ENCODE measurements around the gene OR51E2. TPM values are rescaled to one million over a fixed set of nuclear protein-coding genes. Genes with fewer than 3 reads are reported as not detected.

The OR51E2 gene
- total RNA-seq, 1 experiment from 2014 or later: not detected

DNA sequence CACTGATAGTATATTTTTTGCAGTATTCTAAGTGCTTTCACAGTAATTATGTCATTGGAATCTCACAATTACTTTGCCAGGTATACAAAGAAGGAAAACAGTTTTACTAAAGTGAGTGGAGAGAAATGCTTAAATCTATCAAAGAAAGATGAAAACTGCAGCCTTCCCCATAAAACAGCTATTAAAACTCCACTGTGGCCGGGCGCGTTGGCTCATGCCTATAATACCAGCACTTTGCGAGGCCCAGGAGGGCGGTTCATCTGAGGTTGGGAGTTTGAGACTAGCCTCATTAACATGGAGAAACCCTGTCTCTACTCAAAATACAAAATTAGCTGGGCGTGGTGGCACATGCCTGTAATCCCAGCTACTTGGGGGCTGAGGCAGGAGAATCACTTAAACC, 34.8 kb downstream of the OR51E2 start:
- Histone ChIP-seq H3K4me2 (ENCODE audit: insufficient read depth, insufficient read length, low read length) (no peak overlapping the region), H3K27me3 (ENCODE audit: insufficient read depth, low read length) (no peaks in the 10 kb centered on the region), H3K4me1 (ENCODE audit: insufficient read depth, low read length) (no peaks in the 10 kb centered on the region), H2BK5ac (ENCODE audit: insufficient read length, low read length) (no peak overlapping the region), H2AK5ac (ENCODE audit: insufficient read length, low read length) (no peak overlapping the region), H2AFZ (ENCODE audit: low read length) (no peak overlapping the region), H3K4ac (ENCODE audit: low read depth, low read length) (no peak overlapping the region), H4K8ac (replicated peaks; ENCODE audit: insufficient read length, low read depth, low read length) (no peak overlapping the region), H3K9ac (ENCODE audit: extremely low read depth, insufficient read length, low read length) (no peak overlapping the region), H3K56ac (ENCODE audit: insufficient read length, low read depth, low read length) (no peak overlapping the region), H4K91ac (ENCODE audit: insufficient read length, low read depth, low read length) (no peak overlapping the region), H3T11ph (ENCODE audit: low read length) (no peak overlapping the region), H3K27ac (ENCODE audit: insufficient read length, low read depth, low read length) (no peak overlapping the region), H3K18ac (ENCODE audit: insufficient read length, low read depth, low read length) (no peak overlapping the region), H2BK15ac (ENCODE audit: low read depth, low read length) (no peak overlapping the region), H4K5ac (ENCODE audit: insufficient read length, low read depth, low read length) (no peak overlapping the region), H3K23ac (ENCODE audit: insufficient read length, low read depth, low read length) (no peak overlapping the region), H3K14ac (ENCODE audit: insufficient read depth, low read length) (no peak overlapping the region), H3K9me3 (ENCODE audit: control insufficient read depth, low read depth, low read length) (no peaks in the 10 kb centered on the region), H4K20me1 (ENCODE audit: control insufficient read depth, insufficient read depth, insufficient read length) (no peaks in the 10 kb centered on the region), H3K79me2 (ENCODE audit: insufficient read depth, low read length) (no peaks in the 10 kb centered on the region), H2BK120ac (ENCODE audit: low read depth, low read length, poor library complexity, severe bottlenecking) (no peak overlapping the region), H3K23me2 (ENCODE audit: insufficient read length, low read depth, low read length, poor library complexity, severe bottlenecking) (no peaks in the 10 kb centered on the region), H2BK20ac (ENCODE audit: low read depth, low read length, poor library complexity, severe bottlenecking) (no peak overlapping the region), H3K79me1 (ENCODE audit: insufficient read depth, low read depth, low read length, poor library complexity, severe bottlenecking) (no peaks in the 10 kb centered on the region), H2BK12ac (ENCODE audit: insufficient read length, low read depth, low read length) (no peak overlapping the region)
- Mint-ChIP-seq H3K4me3 (no peak overlapping the region), H3K36me3 (ENCODE audit: insufficient read depth in 1 of 3, low read depth in 3 of 3) (no peaks in the 10 kb centered on the region), H3K9me3 (no peaks in the 10 kb centered on the region), H3K4me1 (peaks cover 0 to 3% of the 10 kb centered on the region in 2 experiments; a peak in 1 of 4 replicates), H3K27me3 (ENCODE audit: low read depth) (no peaks in the 10 kb centered on the region; the same call in 1 of the 2 replicates), H3K27ac (no peak overlapping the region; a peak in 1 of 7 replicates)
- TF ChIP-seq, protein P1, sequence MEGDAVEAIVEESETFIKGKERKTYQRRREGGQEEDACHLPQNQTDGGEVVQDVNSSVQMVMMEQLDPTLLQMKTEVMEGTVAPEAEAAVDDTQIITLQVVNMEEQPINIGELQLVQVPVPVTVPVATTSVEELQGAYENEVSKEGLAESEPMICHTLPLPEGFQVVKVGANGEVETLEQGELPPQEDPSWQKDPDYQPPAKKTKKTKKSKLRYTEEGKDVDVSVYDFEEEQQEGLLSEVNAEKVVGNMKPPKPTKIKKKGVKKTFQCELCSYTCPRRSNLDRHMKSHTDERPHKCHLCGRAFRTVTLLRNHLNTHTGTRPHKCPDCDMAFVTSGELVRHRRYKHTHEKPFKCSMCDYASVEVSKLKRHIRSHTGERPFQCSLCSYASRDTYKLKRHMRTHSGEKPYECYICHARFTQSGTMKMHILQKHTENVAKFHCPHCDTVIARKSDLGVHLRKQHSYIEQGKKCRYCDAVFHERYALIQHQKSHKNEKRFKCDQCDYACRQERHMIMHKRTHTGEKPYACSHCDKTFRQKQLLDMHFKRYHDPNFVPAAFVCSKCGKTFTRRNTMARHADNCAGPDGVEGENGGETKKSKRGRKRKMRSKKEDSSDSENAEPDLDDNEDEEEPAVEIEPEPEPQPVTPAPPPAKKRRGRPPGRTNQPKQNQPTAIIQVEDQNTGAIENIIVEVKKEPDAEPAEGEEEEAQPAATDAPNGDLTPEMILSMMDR (conservative IDR thresholded peaks at IDR 0.05): no peak
- DNase-seq: no peak
- no CpG with 5 or more reads among the region's 6 CpGs for WGBS (ENCODE audit: extremely low coverage, insufficient read length, low lambda C conversion rate)
